ENCODE measurements around the gene TMEM131.

Gene TMEM131

DNA sequence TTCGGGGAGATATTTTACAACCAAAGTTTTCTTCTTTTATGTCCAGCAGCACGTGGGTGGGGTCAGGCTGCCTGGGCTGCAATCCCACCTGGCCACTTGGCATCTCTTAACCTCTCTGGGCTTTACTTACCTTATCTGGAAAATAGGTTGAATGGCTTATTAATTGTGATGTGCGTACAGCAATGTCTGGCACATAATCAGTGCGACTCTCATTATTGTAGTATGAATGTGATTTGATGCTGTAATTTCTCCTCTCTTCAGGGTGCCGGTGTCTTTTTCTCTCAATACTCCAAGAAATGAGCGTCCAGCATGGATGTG is 284.4 kb downstream of the TMEM131 start:
- Histone ChIP-seq H3K9me3 (ENCODE audit: insufficient read depth, low read depth, low read length) (peaks cover 2% of the 10 kb centered on the region), H3K27me3 (ENCODE audit: insufficient read depth, low read length) (no peaks in the 10 kb centered on the region), H3K9ac (ENCODE audit: low read length) (no peak overlapping the region), H3K27ac (ENCODE audit: low read depth, low read length) (peak overlapping the region; percentile 73), H3K14ac (ENCODE audit: low read length) (peak overlapping the region; percentile 33), H3K4ac (ENCODE audit: low read depth, low read length) (peak overlapping the region; percentile 43), H2BK120ac (ENCODE audit: insufficient read depth, low read length, poor library complexity) (peak overlapping the region; percentile 81), H2BK12ac (ENCODE audit: low read length) (peak overlapping the region; percentile 64), H4K12ac (ENCODE audit: low read depth, low read length) (no peak overlapping the region), H3K36me3 (ENCODE audit: control insufficient read depth in 1 of 2, insufficient read depth in 2 of 2, low read length in 2 of 2) (no peaks in the 10 kb centered on the region), H3K4me2 (ENCODE audit: low read length) (peak overlapping the region; percentile 44), H3K79me2 (ENCODE audit: control insufficient read depth, insufficient read depth, low read length, poor library complexity) (no peaks in the 10 kb centered on the region), H2AFZ (ENCODE audit: insufficient read depth, low read length, poor library complexity) (no peak overlapping the region), H2BK5ac (ENCODE audit: low read depth, low read length, poor library complexity) (peak overlapping the region; percentile 78), H2AK5ac (ENCODE audit: low read length) (peak overlapping the region; percentile 36), H4K8ac (ENCODE audit: low read depth, low read length) (peak overlapping the region; percentile 39), H4K91ac (ENCODE audit: low read depth, low read length) (peak overlapping the region; percentile 89), H3K4me1 (ENCODE audit: control insufficient read depth in 1 of 2, insufficient read depth in 2 of 2, low read length in 2 of 2) (peaks cover 38 to 55% of the 10 kb centered on the region in 2 experiments), H3K18ac (ENCODE audit: low read length) (peak overlapping the region; percentile 28), H3K79me1 (ENCODE audit: low read length) (peaks cover 34% of the 10 kb centered on the region), H3K23ac (ENCODE audit: low read length) (no peak overlapping the region), H3K4me3 (ENCODE audit: low read depth, low read length) (no peak overlapping the region)
- WGBS (ENCODE audit: extremely low coverage, insufficient coverage, insufficient read length), result no CpG with 5 or more reads among the region's 6 CpGs
- DNase-seq, result no peak

DNA sequence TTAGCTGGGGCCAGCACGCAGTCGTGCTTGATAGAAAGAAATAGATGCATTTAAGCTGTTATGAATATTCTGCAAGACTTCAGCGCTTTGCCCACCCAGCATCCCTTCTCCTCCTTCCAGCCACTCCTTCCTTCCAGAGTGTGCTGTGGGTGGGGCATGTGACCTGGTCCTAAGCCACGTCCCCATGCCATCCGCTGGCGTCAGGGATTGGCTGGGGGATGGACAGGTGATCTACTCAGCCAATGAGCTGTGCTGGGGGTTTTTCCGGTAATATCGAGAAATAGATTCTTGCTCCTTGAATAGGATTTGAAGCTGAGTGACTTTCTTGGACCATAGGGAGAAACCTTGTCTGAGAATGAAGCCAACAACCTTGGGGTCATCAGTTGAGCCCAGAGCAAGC is 287.1 kb downstream of the TMEM131 start:
- WGBS (ENCODE audit: extremely low coverage, insufficient coverage, insufficient read length), result no CpG with 5 or more reads among the region's 8 CpGs
- Histone ChIP-seq H2AFZ (ENCODE audit: insufficient read depth, low read length, poor library complexity) (no peak overlapping the region), H4K12ac (ENCODE audit: low read depth, low read length) (no peak overlapping the region), H3K4ac (ENCODE audit: low read depth, low read length) (no peak overlapping the region), H3K4me3 (ENCODE audit: low read depth, low read length) (no peak overlapping the region), H3K79me1 (ENCODE audit: low read length) (peaks cover 24% of the 10 kb centered on the region), H3K4me2 (ENCODE audit: low read length) (no peak overlapping the region), H3K9ac (ENCODE audit: low read length) (no peak overlapping the region), H3K23ac (ENCODE audit: low read length) (no peak overlapping the region), H3K27ac (ENCODE audit: low read depth, low read length) (no peak overlapping the region), H3K18ac (ENCODE audit: low read length) (no peak overlapping the region), H3K4me1 (ENCODE audit: control insufficient read depth in 1 of 2, insufficient read depth in 2 of 2, low read length in 2 of 2) (peaks cover 20 to 31% of the 10 kb centered on the region in 2 experiments), H2BK120ac (ENCODE audit: insufficient read depth, low read length, poor library complexity) (no peak overlapping the region), H2AK5ac (ENCODE audit: low read length) (no peak overlapping the region), H4K91ac (ENCODE audit: low read depth, low read length) (no peak overlapping the region), H3K79me2 (ENCODE audit: control insufficient read depth, insufficient read depth, low read length, poor library complexity) (no peaks in the 10 kb centered on the region), H4K8ac (ENCODE audit: low read depth, low read length) (no peak overlapping the region), H2BK12ac (ENCODE audit: low read length) (no peak overlapping the region), H3K14ac (ENCODE audit: low read length) (no peak overlapping the region), H3K36me3 (ENCODE audit: control insufficient read depth in 1 of 2, insufficient read depth in 2 of 2, low read length in 2 of 2) (no peaks in the 10 kb centered on the region), H3K9me3 (ENCODE audit: insufficient read depth, low read depth, low read length) (peaks cover 2% of the 10 kb centered on the region), H3K27me3 (ENCODE audit: insufficient read depth, low read length) (no peaks in the 10 kb centered on the region), H2BK5ac (ENCODE audit: low read depth, low read length, poor library complexity) (no peak overlapping the region)
- no peak for DNase-seq

DNA sequence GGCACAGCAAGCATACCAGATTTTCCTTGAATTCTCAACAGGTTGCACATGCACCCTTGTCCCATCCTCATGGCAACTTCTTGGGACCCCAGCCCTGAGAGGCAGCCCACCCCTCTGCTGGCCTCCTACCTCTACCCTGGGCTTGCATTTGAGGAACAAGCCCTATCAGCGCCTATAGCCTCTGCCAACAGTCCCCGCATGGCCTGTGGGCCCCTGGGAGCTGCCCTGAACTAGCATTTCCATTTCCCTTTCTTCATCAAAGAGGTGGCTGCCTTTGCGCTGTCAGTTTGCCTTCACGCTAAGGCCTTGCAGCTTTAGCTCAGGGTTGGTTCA is 287.7 kb downstream of the TMEM131 start:
- H3K4me2 ChIP-seq (ENCODE audit: low read length), result no peak overlapping the region
- H3K4ac ChIP-seq (ENCODE audit: low read depth, low read length), result no peak overlapping the region
- H2BK5ac ChIP-seq (ENCODE audit: low read depth, low read length, poor library complexity), result no peak overlapping the region
- no peak overlapping the region for H3K9ac ChIP-seq (ENCODE audit: low read length)
- H2AFZ ChIP-seq (ENCODE audit: insufficient read depth, low read length, poor library complexity), result no peak overlapping the region
- peaks cover 2% of the 10 kb centered on the region for H3K9me3 ChIP-seq (ENCODE audit: insufficient read depth, low read depth, low read length)
- no peak overlapping the region for H2BK12ac ChIP-seq (ENCODE audit: low read length)
- no peak overlapping the region for H4K8ac ChIP-seq (ENCODE audit: low read depth, low read length)
- no peaks in the 10 kb centered on the region for H3K36me3 ChIP-seq (ENCODE audit: control insufficient read depth in 1 of 2, insufficient read depth in 2 of 2, low read length in 2 of 2)
- H4K91ac ChIP-seq (ENCODE audit: low read depth, low read length), result peak overlapping the region; percentile 38
- WGBS (ENCODE audit: extremely low coverage, insufficient coverage, insufficient read length), result no CpG with 5 or more reads among the region's 4 CpGs
- H3K4me1 ChIP-seq (ENCODE audit: control insufficient read depth in 1 of 2, insufficient read depth in 2 of 2, low read length in 2 of 2), result peaks cover 20 to 26% of the 10 kb centered on the region in 2 experiments
- H3K23ac ChIP-seq (ENCODE audit: low read length), result no peak overlapping the region
- no peak overlapping the region for H2BK120ac ChIP-seq (ENCODE audit: insufficient read depth, low read length, poor library complexity)
- H3K14ac ChIP-seq (ENCODE audit: low read length), result no peak overlapping the region
- no peak overlapping the region for H2AK5ac ChIP-seq (ENCODE audit: low read length)
- H3K79me2 ChIP-seq (ENCODE audit: control insufficient read depth, insufficient read depth, low read length, poor library complexity), result no peaks in the 10 kb centered on the region
- H4K12ac ChIP-seq (ENCODE audit: low read depth, low read length), result no peak overlapping the region
- no peak overlapping the region for H3K27ac ChIP-seq (ENCODE audit: low read depth, low read length)
- DNase-seq, result no peak
- peaks cover 20% of the 10 kb centered on the region for H3K79me1 ChIP-seq (ENCODE audit: low read length)
- H3K27me3 ChIP-seq (ENCODE audit: insufficient read depth, low read length), result no peaks in the 10 kb centered on the region
- no peak overlapping the region for H3K4me3 ChIP-seq (ENCODE audit: low read depth, low read length)
- no peak overlapping the region for H3K18ac ChIP-seq (ENCODE audit: low read length)

DNA sequence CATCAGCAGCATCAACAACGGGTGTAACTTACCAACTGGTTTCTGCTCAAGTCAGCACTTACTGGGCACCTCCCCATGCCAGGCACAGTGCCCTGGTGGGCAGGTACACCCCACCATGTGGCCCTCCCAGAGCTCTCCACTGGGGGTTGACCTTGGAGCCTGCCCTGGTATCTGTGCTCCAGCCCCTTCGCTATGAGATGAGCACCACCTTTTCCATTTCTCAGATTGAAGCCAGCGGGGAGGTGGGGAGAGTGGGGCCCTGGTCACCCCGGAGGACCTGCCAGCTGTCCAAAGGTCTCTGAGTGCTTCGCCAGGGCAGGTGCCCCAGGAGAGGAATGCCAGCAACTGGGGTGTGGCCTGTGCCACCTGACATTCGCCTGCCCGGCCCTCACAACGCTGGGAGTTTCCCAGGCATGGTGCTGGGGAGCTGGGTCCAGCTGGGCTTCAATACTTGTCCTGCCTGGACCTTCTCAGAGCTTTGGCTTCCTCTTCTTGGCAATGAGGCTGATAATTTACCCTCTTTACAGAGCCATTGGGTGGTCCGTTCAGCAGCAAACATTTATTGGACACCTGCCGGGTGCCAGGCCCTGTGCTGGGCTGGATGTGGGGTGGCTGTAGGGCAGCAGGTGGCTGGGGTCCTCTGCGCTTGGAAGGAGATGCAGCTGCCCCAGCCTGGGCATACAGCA is 288.2 kb downstream of the TMEM131 start:
- Histone ChIP-seq H2BK12ac (ENCODE audit: low read length) (no peak overlapping the region), H3K79me1 (ENCODE audit: low read length) (peaks cover 15% of the 10 kb centered on the region), H3K18ac (ENCODE audit: low read length) (no peak overlapping the region), H3K27me3 (ENCODE audit: insufficient read depth, low read length) (no peaks in the 10 kb centered on the region), H3K4me1 (ENCODE audit: control insufficient read depth in 1 of 2, insufficient read depth in 2 of 2, low read length in 2 of 2) (peaks cover 16 to 23% of the 10 kb centered on the region in 2 experiments), H3K14ac (ENCODE audit: low read length) (no peak overlapping the region), H3K23ac (ENCODE audit: low read length) (no peak overlapping the region), H4K12ac (ENCODE audit: low read depth, low read length) (no peak overlapping the region), H3K27ac (ENCODE audit: low read depth, low read length) (no peak overlapping the region), H3K36me3 (ENCODE audit: control insufficient read depth in 1 of 2, insufficient read depth in 2 of 2, low read length in 2 of 2) (no peaks in the 10 kb centered on the region), H2AFZ (ENCODE audit: insufficient read depth, low read length, poor library complexity) (no peak overlapping the region), H2BK5ac (ENCODE audit: low read depth, low read length, poor library complexity) (no peak overlapping the region), H3K79me2 (ENCODE audit: control insufficient read depth, insufficient read depth, low read length, poor library complexity) (no peaks in the 10 kb centered on the region), H3K4ac (ENCODE audit: low read depth, low read length) (no peak overlapping the region), H2BK120ac (ENCODE audit: insufficient read depth, low read length, poor library complexity) (no peak overlapping the region), H4K91ac (ENCODE audit: low read depth, low read length) (no peak overlapping the region), H3K4me3 (ENCODE audit: low read depth, low read length) (no peak overlapping the region), H3K4me2 (ENCODE audit: low read length) (no peak overlapping the region), H2AK5ac (ENCODE audit: low read length) (peak overlapping the region; percentile 28), H4K8ac (ENCODE audit: low read depth, low read length) (no peak overlapping the region), H3K9ac (ENCODE audit: low read length) (no peak overlapping the region), H3K9me3 (ENCODE audit: insufficient read depth, low read depth, low read length) (peaks cover 2% of the 10 kb centered on the region)
- no CpG with 5 or more reads among the region's 11 CpGs for WGBS (ENCODE audit: extremely low coverage, insufficient coverage, insufficient read length)
- no peak for DNase-seq
